Bronchial epithelial cell (primary cell): ENCODE data around the gene ELAC1. TPM values are rescaled to one million over a fixed set of nuclear protein-coding genes. Genes with fewer than 3 reads are reported as not detected.

Experiments
- DNase-seq: peaks from one replicate; pipeline ENCODE4 v3.0.0-alpha.2; 2010; ENCODE audit warnings: low read depth
- FAIRE-seq: peaks from 2 replicates; lab custom pipeline; 2011; peaks lifted over from hg19 to GRCh38; lab: Jason Lieb, UNC
- H3K27me3 ChIP-seq: 2 replicates; pipeline ENCODE4 v1.5.1; 2011; ENCODE audit warnings: low read length; ENCODE audit not compliant: control insufficient read depth, insufficient read depth
- H3K36me3 ChIP-seq: 2 replicates; pipeline ENCODE4 v1.5.1; 2011; ENCODE audit warnings: low read length; ENCODE audit not compliant: control insufficient read depth, insufficient read depth
- H3K4me3 ChIP-seq: 2 replicates; pipeline ENCODE4 v1.5.1; 2011; ENCODE audit warnings: mild to moderate bottlenecking, low read depth, low read length, control low read depth
- total RNA-seq: library from RNA; depleted of rRNA; stranded (reverse); fragments of >200 nt; gene quantifications from 2 replicates; pipeline ENCODE4 v1.2.1, GENCODE V29; 2014
- TF ChIP-seq, protein P1 (sequence below): IDR thresholded peaks from 2 replicates; pipeline ENCODE4 v1.5.1; 2011; ENCODE audit warnings: mild to moderate bottlenecking, moderate library complexity, low read length, control low read depth, inconsistent platforms; ENCODE audit not compliant: insufficient read depth, severe bottlenecking

ELAC1 gene, protein sequence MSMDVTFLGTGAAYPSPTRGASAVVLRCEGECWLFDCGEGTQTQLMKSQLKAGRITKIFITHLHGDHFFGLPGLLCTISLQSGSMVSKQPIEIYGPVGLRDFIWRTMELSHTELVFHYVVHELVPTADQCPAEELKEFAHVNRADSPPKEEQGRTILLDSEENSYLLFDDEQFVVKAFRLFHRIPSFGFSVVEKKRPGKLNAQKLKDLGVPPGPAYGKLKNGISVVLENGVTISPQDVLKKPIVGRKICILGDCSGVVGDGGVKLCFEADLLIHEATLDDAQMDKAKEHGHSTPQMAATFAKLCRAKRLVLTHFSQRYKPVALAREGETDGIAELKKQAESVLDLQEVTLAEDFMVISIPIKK
- 2.6 and 3.6 TPM in 2 replicates for total RNA-seq

DNA sequence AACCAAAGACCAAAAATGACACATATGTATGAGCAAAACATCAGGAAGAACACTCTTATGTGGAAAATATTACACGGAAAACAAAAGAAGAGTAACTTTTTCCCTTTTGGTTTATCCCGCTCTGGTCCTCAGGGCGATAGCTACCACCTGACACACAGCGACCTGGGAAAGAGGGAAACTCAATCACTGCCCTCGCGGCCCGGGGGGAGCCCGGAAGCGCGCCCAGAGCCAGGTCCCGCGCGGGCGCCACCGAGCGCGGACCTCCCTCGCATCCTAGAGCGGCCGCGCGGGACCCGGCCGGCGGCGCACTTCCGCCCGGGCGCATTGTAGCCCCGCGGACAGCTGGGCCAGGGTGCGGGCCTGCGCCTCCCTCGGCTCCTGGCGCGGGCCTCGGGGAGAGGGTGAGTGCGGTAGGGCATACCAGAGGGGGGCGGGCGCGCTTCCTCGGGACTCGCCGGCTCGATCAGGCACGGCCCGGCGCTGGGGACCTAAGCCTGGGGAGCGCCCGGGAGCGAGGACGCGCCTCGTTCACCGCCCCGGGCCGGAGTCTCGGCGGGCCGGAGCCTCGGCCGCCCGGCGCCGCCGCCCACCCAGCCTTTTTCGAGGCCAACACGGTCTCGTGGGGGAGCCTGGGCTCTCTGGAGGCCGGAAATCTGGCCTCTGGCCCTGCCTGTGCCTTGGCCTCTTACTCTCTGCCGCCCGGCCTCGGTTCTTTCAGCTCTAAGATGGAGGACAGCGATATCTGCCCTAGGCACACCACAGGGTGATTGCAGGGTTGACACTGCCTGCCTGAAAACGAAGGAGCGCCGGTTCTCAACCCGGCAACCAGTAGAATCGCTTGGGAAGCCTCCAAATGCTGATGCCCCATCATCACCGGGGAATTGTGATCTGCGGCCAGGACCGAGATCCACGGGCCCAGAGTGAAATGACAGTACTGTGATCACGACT is at the start of gene ELAC1:
TSS of gene ELAC1 (plus strand) at position 327 of the 948 bp plus-strand sequence. CDS start 6,365 bp downstream, outside the sequence.
- TF ChIP-seq, protein P1, sequence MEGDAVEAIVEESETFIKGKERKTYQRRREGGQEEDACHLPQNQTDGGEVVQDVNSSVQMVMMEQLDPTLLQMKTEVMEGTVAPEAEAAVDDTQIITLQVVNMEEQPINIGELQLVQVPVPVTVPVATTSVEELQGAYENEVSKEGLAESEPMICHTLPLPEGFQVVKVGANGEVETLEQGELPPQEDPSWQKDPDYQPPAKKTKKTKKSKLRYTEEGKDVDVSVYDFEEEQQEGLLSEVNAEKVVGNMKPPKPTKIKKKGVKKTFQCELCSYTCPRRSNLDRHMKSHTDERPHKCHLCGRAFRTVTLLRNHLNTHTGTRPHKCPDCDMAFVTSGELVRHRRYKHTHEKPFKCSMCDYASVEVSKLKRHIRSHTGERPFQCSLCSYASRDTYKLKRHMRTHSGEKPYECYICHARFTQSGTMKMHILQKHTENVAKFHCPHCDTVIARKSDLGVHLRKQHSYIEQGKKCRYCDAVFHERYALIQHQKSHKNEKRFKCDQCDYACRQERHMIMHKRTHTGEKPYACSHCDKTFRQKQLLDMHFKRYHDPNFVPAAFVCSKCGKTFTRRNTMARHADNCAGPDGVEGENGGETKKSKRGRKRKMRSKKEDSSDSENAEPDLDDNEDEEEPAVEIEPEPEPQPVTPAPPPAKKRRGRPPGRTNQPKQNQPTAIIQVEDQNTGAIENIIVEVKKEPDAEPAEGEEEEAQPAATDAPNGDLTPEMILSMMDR: no peak
- Histone ChIP-seq H3K36me3 (no peaks in the 10 kb centered on the region), H3K4me3 (peak within 1 kb of the TSS; percentile 71), H3K27me3 (no peaks in the 10 kb centered on the region)
- DNase-seq (peak; percentile 46), FAIRE-seq (no peak)

DNA sequence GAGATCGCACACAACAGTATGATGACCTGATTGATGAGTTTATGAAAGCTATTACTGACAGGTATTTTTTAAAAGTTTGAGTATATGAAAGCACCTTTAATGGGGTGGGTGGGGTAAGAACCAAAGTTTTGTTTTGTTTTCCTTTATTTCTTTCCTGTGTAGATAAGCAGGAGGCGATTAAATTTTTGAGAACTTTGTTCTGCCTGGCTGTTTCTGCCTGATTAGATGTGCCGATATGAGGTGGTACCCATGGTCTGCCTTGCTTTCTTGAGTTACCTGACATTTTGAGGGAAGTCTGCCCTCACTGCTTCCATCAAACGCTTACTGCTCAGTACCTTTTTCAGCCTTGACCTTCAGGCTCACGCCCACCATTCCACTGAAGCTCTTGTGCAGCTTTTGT is 49.7 kb upstream of the ELAC1 start:
- FAIRE-seq: no peak
- no peak overlapping the region for H3K4me3 ChIP-seq
- TF ChIP-seq, protein P1: no peak
- DNase-seq: no peak
- H3K36me3 ChIP-seq: peaks cover 2% of the 10 kb centered on the region
- H3K27me3 ChIP-seq: no peaks in the 10 kb centered on the region

DNA sequence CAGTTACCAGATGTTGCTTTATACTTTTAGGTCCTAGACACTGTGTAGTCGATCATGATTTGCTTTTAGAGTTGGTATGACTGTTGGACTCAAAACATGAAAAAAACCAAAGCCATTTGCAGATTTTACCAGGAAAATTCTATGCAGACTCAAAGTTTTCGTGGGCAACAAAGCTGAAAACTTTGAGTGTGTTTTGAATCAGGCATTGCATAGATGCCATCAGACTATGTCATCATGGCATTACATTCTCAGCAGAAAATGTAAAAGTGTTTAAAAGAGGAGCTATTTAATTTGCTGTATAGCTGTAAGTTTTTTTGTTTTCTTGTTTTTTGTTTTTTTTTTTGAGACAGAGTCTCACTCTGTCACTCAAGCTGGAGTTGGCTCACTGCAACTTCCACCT is 43.5 kb upstream of the ELAC1 start:
- Histone ChIP-seq H3K27me3 (no peaks in the 10 kb centered on the region), H3K4me3 (no peak overlapping the region), H3K36me3 (no peaks in the 10 kb centered on the region)
- TF ChIP-seq, protein P1: no peak
- FAIRE-seq (no peak), DNase-seq (no peak)

DNA sequence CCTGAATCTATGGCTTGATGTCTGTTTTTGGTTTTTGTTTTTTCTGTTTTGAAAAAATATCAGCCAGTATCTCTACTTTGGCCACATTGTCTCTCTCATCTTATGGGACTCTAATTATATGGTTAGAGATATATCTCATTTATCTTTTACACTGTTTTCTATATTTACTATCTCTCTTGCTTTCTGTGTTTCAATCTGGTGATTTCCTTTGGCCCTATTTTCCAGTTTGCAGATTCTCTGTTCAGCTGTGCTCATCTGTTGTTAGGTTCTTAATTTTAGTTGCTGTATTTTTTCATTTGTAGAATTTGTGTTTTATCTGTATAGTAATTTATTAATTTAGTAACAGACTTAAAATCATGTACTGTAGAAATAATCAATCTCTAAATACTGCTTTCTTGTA is 41.3 kb upstream of the ELAC1 start:
- FAIRE-seq (no peak), DNase-seq (no peak)
- TF ChIP-seq, protein P1: no peak
- H3K27me3 ChIP-seq: no peaks in the 10 kb centered on the region
- H3K4me3 ChIP-seq: no peak overlapping the region
- H3K36me3 ChIP-seq: no peaks in the 10 kb centered on the region

DNA sequence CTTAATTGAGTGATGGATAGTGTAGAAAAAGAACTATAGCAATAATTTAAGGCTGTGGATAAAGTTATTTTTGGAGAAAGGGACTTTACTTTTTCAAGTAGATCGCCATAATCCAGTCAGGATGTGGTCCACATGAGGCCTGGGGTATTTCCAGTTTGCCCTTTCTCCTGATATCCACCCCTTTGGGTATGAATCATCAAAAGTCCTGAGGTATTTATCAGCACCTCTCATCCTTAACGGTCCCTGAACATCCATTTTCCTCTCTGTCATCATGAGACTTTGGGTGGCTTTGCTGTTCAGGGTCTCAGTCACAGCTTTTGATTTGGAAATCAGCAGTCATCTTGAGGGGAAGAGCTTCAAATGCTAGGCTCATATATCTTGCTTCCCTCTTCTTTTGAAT is 39.3 kb upstream of the ELAC1 start:
- Histone ChIP-seq H3K4me3 (no peak overlapping the region), H3K27me3 (no peaks in the 10 kb centered on the region), H3K36me3 (no peaks in the 10 kb centered on the region)
- TF ChIP-seq, protein P1: no peak
- no peak for FAIRE-seq
- no peak for DNase-seq
